GM23338 (cell line): ENCODE data around the gene GPR39. TPM values are rescaled to one million over a fixed set of nuclear protein-coding genes. Genes with fewer than 3 reads are reported as not detected.

ENCODE experiments used
- ATAC-seq: fragments of 200-7000 bp; cut with Tn5 transposase; 3 replicates; pipeline ENCODE4 v1.9.1; 2020
- DNase-seq: peaks from one replicate; pipeline ENCODE4 v3.0.0-alpha.2; 2015; ENCODE audit warnings: low spot score
- H2AFZ ChIP-seq: fragments of 200-600 bp; sonication (generic); 2 replicates; pipeline ENCODE4 v1.8.0; 2016; ENCODE audit warnings: antibody characterized with exemption, mild to moderate bottlenecking, moderate library complexity
- H3F3A ChIP-seq: fragments of 200-600 bp; sonication (generic); replicated peaks from 2 replicates; pipeline ENCODE4 v1.8.0; 2017; ENCODE audit warnings: antibody characterized with exemption, mixed run types, low read depth
- H3K27ac ChIP-seq: fragments of 200-600 bp; sonication (generic); 2 replicates; pipeline ENCODE4 v1.6.1; 2016; ENCODE audit warnings: low read depth
- H3K27me3 ChIP-seq: fragments of 200-600 bp; sonication (generic); 2 replicates; pipeline ENCODE4 v1.8.0; 2016; ENCODE audit warnings: mild to moderate bottlenecking, mixed run types, moderate library complexity; ENCODE audit not compliant: insufficient read depth
- H3K36me3 ChIP-seq: fragments of 200-600 bp; sonication (generic); 2 replicates; pipeline ENCODE4 v1.8.0; 2016; ENCODE audit warnings: mild to moderate bottlenecking; ENCODE audit not compliant: insufficient read depth
- H3K4me1 ChIP-seq: fragments of 200-600 bp; sonication (generic); 2 replicates; pipeline ENCODE4 v1.8.0; 2016; ENCODE audit warnings: mild to moderate bottlenecking, moderate library complexity; ENCODE audit not compliant: insufficient read depth
- H3K4me2 ChIP-seq: fragments of 200-600 bp; sonication (generic); 2 replicates; pipeline ENCODE4 v1.7.1; 2017; ENCODE audit warnings: mixed run types
- H3K4me3 ChIP-seq: fragments of 200-600 bp; sonication (generic); 2 replicates; pipeline ENCODE4 v1.6.1; 2016; ENCODE audit warnings: mixed run types
- H3K79me2 ChIP-seq: fragments of 200-600 bp; sonication (generic); replicated peaks from 2 replicates; pipeline ENCODE4 v1.8.0; 2017; ENCODE audit warnings: mild to moderate bottlenecking; ENCODE audit not compliant: insufficient read depth
- H3K9me2 ChIP-seq: fragments of 200-600 bp; sonication (generic); 2 replicates; pipeline ENCODE4 v1.8.0; 2017; ENCODE audit not compliant: insufficient read depth
- H4K20me1 ChIP-seq: fragments of 200-600 bp; sonication (generic); replicated peaks from 2 replicates; pipeline ENCODE4 v1.8.0; 2017; ENCODE audit warnings: mild to moderate bottlenecking; ENCODE audit not compliant: insufficient read depth
- H3K27ac Mint-ChIP-seq: 2 replicates; pipeline ENCODE4 v1.8.0; 2020; ENCODE audit warnings: inconsistent platforms, mild to moderate bottlenecking, moderate library complexity, mixed read lengths
- H3K27me3 Mint-ChIP-seq: 3 replicates; pipeline ENCODE4 v1.8.0; 2022; ENCODE audit warnings: low read depth, mild to moderate bottlenecking, moderate library complexity, mixed read lengths, inconsistent platforms; ENCODE audit not compliant: insufficient read depth, poor library complexity
- H3K36me3 Mint-ChIP-seq: 3 replicates; pipeline ENCODE4 v1.8.0; 2021; ENCODE audit warnings: low read depth, mild to moderate bottlenecking, inconsistent platforms, moderate library complexity, mixed read lengths
- H3K4me1 Mint-ChIP-seq: 3 replicates; pipeline ENCODE4 v1.8.0; 2020; ENCODE audit warnings: mild to moderate bottlenecking, inconsistent platforms, mixed read lengths
- H3K4me3 Mint-ChIP-seq: 3 replicates; pipeline ENCODE4 v1.8.0; 2021; ENCODE audit warnings: moderate library complexity, mild to moderate bottlenecking, inconsistent platforms, mixed read lengths
- H3K9me3 Mint-ChIP-seq: 3 replicates; pipeline ENCODE4 v1.8.0; 2020; ENCODE audit warnings: moderate library complexity, mild to moderate bottlenecking, inconsistent platforms, mixed read lengths
- CREB1 ChIP-seq: fragments of 250-450 bp; sonication (Bioruptor Pico); IDR thresholded peaks from 2 replicates; pipeline ENCODE4 v1.5.0; 2020; ENCODE audit warnings: low read depth, mild to moderate bottlenecking, moderate library complexity
- CTCF ChIP-seq, 2 experiments: fragments of 200-600 bp in 1 of 2; sonication (generic) in 1 of 2; conservative IDR thresholded peaks; 2 replicates each; pipeline versions ENCODE4 v1.5.1 to v1.6.1; 2016 to 2017; ENCODE audit warnings: antibody characterized with exemption in 2 of 2, low read depth in 2 of 2, mild to moderate bottlenecking in 2 of 2, moderate library complexity in 1 of 2
- ETS1 ChIP-seq: IDR thresholded peaks from 2 replicates; pipeline ENCODE4 v1.6.1; 2016; ENCODE audit warnings: antibody characterized with exemption
- EZH2 ChIP-seq: fragments of 200-600 bp; sonication (generic); IDR thresholded peaks from one replicate; pipeline ENCODE4 v1.8.0; 2017; ENCODE audit warnings: antibody characterized with exemption, mild to moderate bottlenecking, low read depth; ENCODE audit not compliant: unreplicated experiment
- EZH2phosphoT487 ChIP-seq: fragments of 200-600 bp; sonication (generic); IDR thresholded peaks from one replicate; pipeline ENCODE4 v1.8.1; 2018; ENCODE audit warnings: antibody characterized with exemption; ENCODE audit not compliant: unreplicated experiment
- JUNB ChIP-seq: IDR thresholded peaks from one replicate; pipeline ENCODE4 v1.6.1; 2016; ENCODE audit warnings: antibody characterized with exemption; ENCODE audit not compliant: unreplicated experiment
- NANOG ChIP-seq: IDR thresholded peaks from 2 replicates; pipeline ENCODE4 v1.6.1; 2016; ENCODE audit warnings: antibody characterized with exemption, borderline replicate concordance
- POLR2AphosphoS5 ChIP-seq: IDR thresholded peaks from 2 replicates; pipeline ENCODE4 v1.6.1; 2016; ENCODE audit warnings: antibody characterized with exemption, low read depth
- REST ChIP-seq: IDR thresholded peaks from one replicate; pipeline ENCODE4 v1.6.1; 2018; ENCODE audit warnings: antibody characterized with exemption; ENCODE audit not compliant: unreplicated experiment
- STAT1 ChIP-seq: IDR thresholded peaks from one replicate; pipeline ENCODE4 v1.6.1; 2016; ENCODE audit warnings: antibody characterized with exemption; ENCODE audit not compliant: unreplicated experiment
- ZNF114 ChIP-seq: fragments of 250-450 bp; sonication (Bioruptor Pico); IDR thresholded peaks from 2 replicates; pipeline ENCODE4 v1.5.0; 2020; ENCODE audit warnings: mild to moderate bottlenecking, moderate library complexity
- ZNF331 ChIP-seq: fragments of 250-450 bp; sonication (Bioruptor Pico); IDR thresholded peaks from 2 replicates; pipeline ENCODE4 v1.5.0; 2020; ENCODE audit warnings: low read depth, mild to moderate bottlenecking, moderate library complexity
- ZNF462 ChIP-seq: fragments of 250-450 bp; sonication (Bioruptor Pico); IDR thresholded peaks from 2 replicates; pipeline ENCODE4 v1.5.0; 2020; ENCODE audit warnings: mild to moderate bottlenecking, moderate library complexity
- polyA plus RNA-seq: library from polyadenylated mRNA; unstranded; fragments of >200 nt; fragmentation: Nextera tagmentation; extraction: Ambion mirVana; gene quantifications from 2 replicates; pipeline ENCODE4 v1.2.1, GENCODE V29; 2016
- total RNA-seq: library from RNA; depleted of rRNA; stranded (reverse); fragments of >200 nt; shearing (Covaris generic); gene quantifications from 2 replicates; pipeline ENCODE4 v1.2.3, GENCODE V29; 2014

The GPR39 gene
- total and polyA plus RNA-seq, 2 experiments from 2014 or later, result 0.55 to 1.9 TPM

DNA sequence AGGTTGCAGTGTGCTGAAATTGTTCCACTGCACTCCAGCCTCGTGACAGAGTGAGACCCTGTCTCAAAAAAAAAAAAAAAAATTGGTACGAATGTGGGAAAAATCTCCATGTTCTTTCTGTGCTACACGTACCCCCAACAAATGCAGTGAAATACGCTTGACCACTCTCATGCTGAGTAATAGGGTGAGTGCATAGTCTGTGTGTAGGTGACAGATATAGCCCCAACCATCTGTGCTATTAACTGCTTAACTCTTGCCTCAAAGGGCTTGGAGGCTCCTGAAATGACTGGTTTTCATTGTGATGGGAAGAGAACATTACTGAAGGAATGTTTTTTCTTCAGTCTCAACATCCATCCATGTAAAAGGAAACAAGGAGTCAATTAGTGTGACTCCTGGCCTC is 237.7 kb downstream of the GPR39 start:
- H3K9me3 Mint-ChIP-seq, result no peaks in the 10 kb centered on the region
- Histone ChIP-seq H3F3A (no peaks in the 10 kb centered on the region), H3K4me2 (no peak overlapping the region), H3K27me3 (no peaks in the 10 kb centered on the region), H3K36me3 (no peaks in the 10 kb centered on the region), H3K27ac (no peak overlapping the region), H3K9me2 (no peaks in the 10 kb centered on the region; the same call in 1 of the 2 replicates), H4K20me1 (no peaks in the 10 kb centered on the region), H2AFZ (no peak overlapping the region), H3K79me2 (no peaks in the 10 kb centered on the region), H3K4me1 (peaks cover 22% of the 10 kb centered on the region), H3K4me3 (no peak overlapping the region)
- H3K27me3 Mint-ChIP-seq, result peaks cover 9% of the 10 kb centered on the region
- peaks cover 19% of the 10 kb centered on the region for H3K4me1 Mint-ChIP-seq
- TF ChIP-seq REST, result no peak
- no peak for TF ChIP-seq JUNB
- no peak for TF ChIP-seq ZNF462 (CRISPR knock-in tag)
- TF ChIP-seq EZH2phosphoT487, result no peak
- no peak for TF ChIP-seq STAT1
- TF ChIP-seq ZNF114, result no peak
- TF ChIP-seq POLR2AphosphoS5, result no peak
- no peak for TF ChIP-seq ETS1
- no peak for TF ChIP-seq ZNF331 (CRISPR knock-in tag)
- no peak for TF ChIP-seq CREB1 (CRISPR knock-in tag)
- no peak for TF ChIP-seq EZH2
- TF ChIP-seq NANOG, result no peak
- TF ChIP-seq CTCF (conservative IDR thresholded peaks at IDR 0.05; ENCODE audit: low read depth in 2 of 2), result no peak
- DNase-seq (no peak), ATAC-seq (no peak)
- no peaks in the 10 kb centered on the region for H3K36me3 Mint-ChIP-seq
- no peak overlapping the region for H3K27ac Mint-ChIP-seq
- H3K4me3 Mint-ChIP-seq, result no peak overlapping the region
